ENCODE data around the gene ANKRD27. TPM values are rescaled to one million over a fixed set of nuclear protein-coding genes. Genes with fewer than 3 reads are reported as not detected.
"Not testable (repeated sequence)": the region's sequence is repeated elsewhere in the genome, so short reads cannot be mapped to it uniquely, and the experiment has no call there.

Gene ANKRD27
- total RNA-seq, 1 donor from 2014 or later, result 38.3 TPM

GRCh38 chr19:32661318-32661717 is 13.7 kb downstream of the ANKRD27 start:
- no peak for DNase-seq (ENCODE audit: low spot score)
- Mint-ChIP-seq H3K27me3 (ENCODE audit: low read depth) (no peaks in the 10 kb centered on the region), H3K9me3 (no peaks in the 10 kb centered on the region), H3K36me3 (ENCODE audit: low read depth) (peaks cover 15% of the 10 kb centered on the region), H3K4me1 (ENCODE audit: low read depth) (peaks cover 1% of the 10 kb centered on the region), H3K4me3 (ENCODE audit: low read depth) (no peak overlapping the region), H3K27ac (no peak overlapping the region)
- intact Hi-C loops (cut with micrococcal nuclease), result no loop called here

GRCh38 chr19:32658527-32658926 is 16.5 kb downstream of the ANKRD27 start:
- no peaks in the 10 kb centered on the region for H3K9me3 Mint-ChIP-seq
- peaks cover 1% of the 10 kb centered on the region for H3K4me1 Mint-ChIP-seq (ENCODE audit: low read depth)
- no peaks in the 10 kb centered on the region for H3K27me3 Mint-ChIP-seq (ENCODE audit: low read depth)
- H3K27ac Mint-ChIP-seq, result no peak overlapping the region
- H3K4me3 Mint-ChIP-seq (ENCODE audit: low read depth), result no peak overlapping the region
- H3K36me3 Mint-ChIP-seq (ENCODE audit: low read depth), result peaks cover 15% of the 10 kb centered on the region
- no peak for DNase-seq (ENCODE audit: low spot score)
- intact Hi-C loops (cut with micrococcal nuclease), result no loop called here

- no peak for DNase-seq (ENCODE audit: low spot score)
- intact Hi-C loops (cut with micrococcal nuclease), result no loop called here
- Mint-ChIP-seq H3K9me3 (no peaks in the 10 kb centered on the region), H3K27ac (no peak overlapping the region), H3K4me3 (ENCODE audit: low read depth) (no peak overlapping the region), H3K27me3 (ENCODE audit: low read depth) (no peaks in the 10 kb centered on the region), H3K36me3 (ENCODE audit: low read depth) (peaks cover 15% of the 10 kb centered on the region), H3K4me1 (ENCODE audit: low read depth) (peaks cover 1% of the 10 kb centered on the region)
These were observed 16.9 kb downstream of the ANKRD27 start for GRCh38 chr19:32658075-32658474.

GRCh38 chr19:32656379-32656778 is 18.6 kb downstream of the ANKRD27 start:
- H3K9me3 Mint-ChIP-seq; H3K27ac Mint-ChIP-seq; H3K4me1 Mint-ChIP-seq (ENCODE audit: low read depth); H3K27me3 Mint-ChIP-seq (ENCODE audit: low read depth); DNase-seq (ENCODE audit: low spot score); intact Hi-C loops (cut with micrococcal nuclease); H3K4me3 Mint-ChIP-seq (ENCODE audit: low read depth): not testable (repeated sequence)
- H3K36me3 Mint-ChIP-seq (ENCODE audit: low read depth), result peaks cover 15% of the 10 kb centered on the region

- no peaks in the 10 kb centered on the region for H3K9me3 Mint-ChIP-seq
- no peak overlapping the region for H3K4me3 Mint-ChIP-seq (ENCODE audit: low read depth)
- H3K36me3 Mint-ChIP-seq (ENCODE audit: low read depth), result peaks cover 20% of the 10 kb centered on the region
- no peak for DNase-seq (ENCODE audit: low spot score)
- H3K27me3 Mint-ChIP-seq (ENCODE audit: low read depth), result no peaks in the 10 kb centered on the region
- intact Hi-C loops (cut with micrococcal nuclease), result no loop called here
- H3K4me1 Mint-ChIP-seq (ENCODE audit: low read depth), result no peaks in the 10 kb centered on the region
- no peak overlapping the region for H3K27ac Mint-ChIP-seq
These were observed 21.4 kb downstream of the ANKRD27 start for GRCh38 chr19:32653599-32653915.

- Mint-ChIP-seq H3K4me3 (ENCODE audit: low read depth) (no peak overlapping the region), H3K4me1 (ENCODE audit: low read depth) (no peaks in the 10 kb centered on the region), H3K27ac (no peak overlapping the region), H3K9me3 (no peaks in the 10 kb centered on the region), H3K36me3 (ENCODE audit: low read depth) (peaks cover 21% of the 10 kb centered on the region), H3K27me3 (ENCODE audit: low read depth) (no peaks in the 10 kb centered on the region)
- intact Hi-C loops (cut with micrococcal nuclease), result no loop called here
- no peak for DNase-seq (ENCODE audit: low spot score)
These were observed 21.9 kb downstream of the ANKRD27 start for GRCh38 chr19:32652894-32653598.

- intact Hi-C loops (cut with micrococcal nuclease); H3K9me3 Mint-ChIP-seq: not testable (repeated sequence)
- H3K36me3 Mint-ChIP-seq (ENCODE audit: low read depth), result peaks cover 23% of the 10 kb centered on the region
These were observed 22.6 kb downstream of the ANKRD27 start for GRCh38 chr19:32652331-32652730.

GRCh38 chr19:32651729-32652140 is 23.2 kb downstream of the ANKRD27 start:
- Mint-ChIP-seq H3K36me3 (ENCODE audit: low read depth) (peaks cover 28% of the 10 kb centered on the region), H3K4me1 (ENCODE audit: low read depth) (peaks cover 10% of the 10 kb centered on the region), H3K4me3 (ENCODE audit: low read depth) (no peak overlapping the region), H3K27me3 (ENCODE audit: low read depth) (no peaks in the 10 kb centered on the region), H3K27ac (no peak overlapping the region), H3K9me3 (no peaks in the 10 kb centered on the region)
- DNase-seq (ENCODE audit: low spot score), result no peak
- intact Hi-C loops (cut with micrococcal nuclease), result no loop called here

More at GRCh38 chr19:32652331-32652730, 22.6 kb downstream of the ANKRD27 start:
- H3K27ac Mint-ChIP-seq; H3K4me1 Mint-ChIP-seq (ENCODE audit: low read depth); H3K4me3 Mint-ChIP-seq (ENCODE audit: low read depth); DNase-seq (ENCODE audit: low spot score); H3K27me3 Mint-ChIP-seq (ENCODE audit: low read depth): not testable (repeated sequence)

GRCh38 chr19:32650671-32651070 is 24.3 kb downstream of the ANKRD27 start:
- DNase-seq (ENCODE audit: low spot score), result no peak
- Mint-ChIP-seq H3K4me3 (ENCODE audit: low read depth) (no peak overlapping the region), H3K4me1 (ENCODE audit: low read depth) (peaks cover 13% of the 10 kb centered on the region), H3K36me3 (ENCODE audit: low read depth) (peaks cover 26% of the 10 kb centered on the region), H3K27me3 (ENCODE audit: low read depth) (no peaks in the 10 kb centered on the region), H3K9me3 (no peaks in the 10 kb centered on the region), H3K27ac (no peak overlapping the region)
- intact Hi-C loops (cut with micrococcal nuclease), result no loop called here

GRCh38 chr19:32649751-32650150 is 25.2 kb downstream of the ANKRD27 start:
- DNase-seq (ENCODE audit: low spot score), result no peak
- Mint-ChIP-seq H3K27me3 (ENCODE audit: low read depth) (no peaks in the 10 kb centered on the region), H3K4me1 (ENCODE audit: low read depth) (peaks cover 13% of the 10 kb centered on the region), H3K27ac (no peak overlapping the region), H3K9me3 (no peaks in the 10 kb centered on the region), H3K4me3 (ENCODE audit: low read depth) (no peak overlapping the region), H3K36me3 (ENCODE audit: low read depth) (peaks cover 26% of the 10 kb centered on the region)
- intact Hi-C loops (cut with micrococcal nuclease), result no loop called here

GRCh38 chr19:32647361-32647760 is 27.6 kb downstream of the ANKRD27 start:
- Mint-ChIP-seq H3K9me3 (no peaks in the 10 kb centered on the region), H3K27ac (no peak overlapping the region), H3K4me3 (ENCODE audit: low read depth) (no peak overlapping the region), H3K27me3 (ENCODE audit: low read depth) (no peaks in the 10 kb centered on the region), H3K36me3 (ENCODE audit: low read depth) (peaks cover 45% of the 10 kb centered on the region), H3K4me1 (ENCODE audit: low read depth) (peaks cover 29% of the 10 kb centered on the region)
- DNase-seq (ENCODE audit: low spot score), result no peak
- intact Hi-C loops (cut with micrococcal nuclease), result no loop called here

- DNase-seq (ENCODE audit: low spot score), result no peak
- Mint-ChIP-seq H3K36me3 (ENCODE audit: low read depth) (peaks cover 53% of the 10 kb centered on the region), H3K27ac (no peak overlapping the region), H3K9me3 (no peaks in the 10 kb centered on the region), H3K4me3 (ENCODE audit: low read depth) (no peak overlapping the region), H3K4me1 (ENCODE audit: low read depth) (peaks cover 29% of the 10 kb centered on the region), H3K27me3 (ENCODE audit: low read depth) (no peaks in the 10 kb centered on the region)
- intact Hi-C loops (cut with micrococcal nuclease), result no loop called here
These were observed 28.4 kb downstream of the ANKRD27 start for GRCh38 chr19:32646556-32646955.

- H3K4me1 Mint-ChIP-seq (ENCODE audit: low read depth), result peaks cover 29% of the 10 kb centered on the region
- intact Hi-C loops (cut with micrococcal nuclease), result no loop called here
- no peaks in the 10 kb centered on the region for H3K9me3 Mint-ChIP-seq
- peak overlapping the region; percentile 13 for H3K4me3 Mint-ChIP-seq (ENCODE audit: low read depth)
- H3K27me3 Mint-ChIP-seq (ENCODE audit: low read depth), result no peaks in the 10 kb centered on the region
- peak; percentile 52 for DNase-seq (ENCODE audit: low spot score)
- H3K27ac Mint-ChIP-seq, result no peak overlapping the region
- peaks cover 59% of the 10 kb centered on the region for H3K36me3 Mint-ChIP-seq (ENCODE audit: low read depth)
These were observed 32.2 kb downstream of the ANKRD27 start for GRCh38 chr19:32642771-32643170.

- Mint-ChIP-seq H3K27me3 (ENCODE audit: low read depth) (no peaks in the 10 kb centered on the region), H3K36me3 (ENCODE audit: low read depth) (peaks cover 42% of the 10 kb centered on the region), H3K27ac (no peak overlapping the region), H3K4me3 (ENCODE audit: low read depth) (no peak overlapping the region), H3K4me1 (ENCODE audit: low read depth) (peaks cover 10% of the 10 kb centered on the region), H3K9me3 (no peaks in the 10 kb centered on the region)
- intact Hi-C loops (cut with micrococcal nuclease), result no loop called here
- DNase-seq (ENCODE audit: low spot score), result no peak
These were observed 36.4 kb downstream of the ANKRD27 start for GRCh38 chr19:32638625-32639024.
